Germinal center (tissue), 1 donor: ENCODE data around the gene GIGYF2.

ENCODE experiments used
- DNase-seq: peaks from one replicate; pipeline ENCODE4 v3.0.0; 2012; ENCODE audit warnings: mixed read lengths, low spot score

Gene GIGYF2

GRCh38 chr2:232861353-232861752, 164.2 kb downstream of the GIGYF2 start:
- no peak for DNase-seq

GRCh38 chr2:232863996-232864395, 166.9 kb downstream of the GIGYF2 start:
- DNase-seq: no peak

GRCh38 chr2:232865165-232865564, 168.0 kb downstream of the GIGYF2 start:
- no peak for DNase-seq

- no peak for DNase-seq
Observed at GRCh38 chr2:232866104-232866503, 169.0 kb downstream of the GIGYF2 start.

- DNase-seq: no peak
Observed at GRCh38 chr2:232869138-232870017, 172.2 kb downstream of the GIGYF2 start.

GRCh38 chr2:232870018-232870765, 173.1 kb downstream of the GIGYF2 start, which contains the start of gene SNORC:
Gene SNORC, plus strand, starts transcription at chr2:232870264. Its CDS starts 78 bp downstream, at chr2:232870342.
- no peak for DNase-seq

- no peak for DNase-seq
Observed at GRCh38 chr2:232870766-232871371, 173.7 kb downstream of the GIGYF2 start.

- DNase-seq: no peak
Observed at GRCh38 chr2:232871418-232871834, 174.3 kb downstream of the GIGYF2 start.

GRCh38 chr2:232871835-232872736, 175.0 kb downstream of the GIGYF2 start:
- no peak for DNase-seq

- DNase-seq: no peak
Observed at GRCh38 chr2:232872826-232873225, 175.7 kb downstream of the GIGYF2 start.

- DNase-seq: no peak
Observed at GRCh38 chr2:232873292-232873908, 176.3 kb downstream of the GIGYF2 start.

- no peak for DNase-seq
Observed at GRCh38 chr2:232873909-232874641, 176.9 kb downstream of the GIGYF2 start.

- no peak for DNase-seq
Observed at GRCh38 chr2:232874677-232875223, 177.6 kb downstream of the GIGYF2 start.

- peak; percentile 17 for DNase-seq
Observed at GRCh38 chr2:232875256-232876121, 178.4 kb downstream of the GIGYF2 start.

GRCh38 chr2:232876161-232876977, 179.2 kb downstream of the GIGYF2 start:
- DNase-seq: peak; percentile 70

- DNase-seq: no peak
Observed at GRCh38 chr2:232876978-232877441, 179.9 kb downstream of the GIGYF2 start.

GRCh38 chr2:232877940-232878511, 180.9 kb downstream of the GIGYF2 start:
- no peak for DNase-seq
